Tibial artery (tissue), 4 donors: ENCODE data around the gene TTC28.

Experiments
- DNase-seq, 2 donors: peaks; one replicate each; pipeline ENCODE4 v3.0.0-alpha.2; 2019
- H3K27ac ChIP-seq, 2 donors: fragments of 200-600 bp; sonication (generic) in 1 of 2; 1 replicate in 1 of 2; 2 replicates in 1 of 2; pipeline ENCODE4 v1.5.1; 2018 to 2019; ENCODE audit warnings: mild to moderate bottlenecking in 1 of 2
- H3K27me3 ChIP-seq, 2 donors: fragments of 200-600 bp; sonication (generic) in 1 of 2; one replicate each; pipeline versions ENCODE4 v1.5.1 to v1.6.0; 2016 to 2019
- H3K36me3 ChIP-seq, 3 donors: fragments of 200-600 bp; sonication (generic) in 2 of 3; one replicate each; pipeline ENCODE4 v1.5.1; 2016 to 2019; ENCODE audit warnings: mild to moderate bottlenecking in 2 of 3
- H3K4me1 ChIP-seq, 4 donors: fragments of 200-600 bp; sonication (generic) in 2 of 4; 1 replicate in 3 of 4; 2 replicates in 1 of 4; pipeline ENCODE4 v1.5.1; 2016 to 2019
- H3K4me3 ChIP-seq, 2 donors: fragments of 200-600 bp; sonication (generic) in 1 of 2; 1 replicate in 1 of 2; 2 replicates in 1 of 2; pipeline ENCODE4 v1.5.1; 2018 to 2019; ENCODE audit warnings: mild to moderate bottlenecking in 2 of 2
- H3K9me3 ChIP-seq, 3 donors: fragments of 200-600 bp; sonication (generic) in 1 of 3; one replicate each; pipeline ENCODE4 v1.5.1; 2016 to 2019
- intact Hi-C: fragments of 100-400 bp; cut with DNase I; formaldehyde crosslinking; loops from one replicate; pipeline ENCODE4 v1.15.0; 2023; ENCODE audit warnings: low total_unique reads
- TF ChIP-seq, protein P1 (sequence below), 2 experiments: fragments of 200-600 bp in 1 of 2; fragments of 450-650 bp in 1 of 2; IDR thresholded peaks; one replicate each; pipeline ENCODE4 v1.5.1; 2017 to 2019; ENCODE audit warnings: antibody characterized with exemption in 2 of 2, mild to moderate bottlenecking in 1 of 2, moderate library complexity in 1 of 2

TTC28 gene

DNA sequence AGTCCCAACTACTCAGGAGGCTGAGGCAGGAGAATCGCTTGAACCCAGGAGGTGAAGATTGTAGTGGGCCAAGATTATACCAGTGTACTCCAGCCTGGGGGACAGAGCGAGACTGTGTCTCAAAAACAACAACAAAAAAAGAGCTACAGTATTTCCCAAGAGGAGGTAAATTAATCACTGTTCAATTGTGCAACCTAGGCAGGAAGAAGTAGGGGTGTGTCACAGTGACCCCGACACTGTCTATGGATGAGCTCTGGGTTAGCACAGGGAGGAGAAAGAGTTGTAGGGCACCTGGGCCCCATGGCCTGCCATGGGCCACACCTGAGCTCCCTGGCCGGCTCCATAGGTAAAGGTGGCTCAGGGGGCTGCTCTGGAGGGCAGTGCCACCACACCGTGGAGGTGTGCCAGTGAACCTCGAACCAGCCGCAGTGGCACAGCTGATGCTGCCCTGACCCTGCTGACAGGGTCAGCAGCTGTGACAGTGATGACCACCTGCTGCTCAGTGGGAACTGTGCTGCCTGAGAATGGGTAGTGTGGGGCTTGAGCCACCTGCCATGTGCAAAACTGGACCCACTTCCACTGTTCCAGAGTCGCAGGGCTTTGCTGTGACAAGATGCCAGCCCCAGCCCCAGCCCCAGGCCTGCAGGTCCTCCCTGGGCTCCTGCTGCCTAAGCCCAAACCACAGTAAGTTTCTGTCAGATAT lies 676.6 kb downstream of the TTC28 start:
- intact Hi-C loops, result loop anchor here (10.0 kb wide), 1 partner anchor 598 kb away; no protein-coding TSS in a partner anchor
- H3K36me3 ChIP-seq, result peaks cover 8 to 68% (median 29%) of the 10 kb centered on the region in 3 donors
- no peak for DNase-seq
- TF ChIP-seq, protein P1, sequence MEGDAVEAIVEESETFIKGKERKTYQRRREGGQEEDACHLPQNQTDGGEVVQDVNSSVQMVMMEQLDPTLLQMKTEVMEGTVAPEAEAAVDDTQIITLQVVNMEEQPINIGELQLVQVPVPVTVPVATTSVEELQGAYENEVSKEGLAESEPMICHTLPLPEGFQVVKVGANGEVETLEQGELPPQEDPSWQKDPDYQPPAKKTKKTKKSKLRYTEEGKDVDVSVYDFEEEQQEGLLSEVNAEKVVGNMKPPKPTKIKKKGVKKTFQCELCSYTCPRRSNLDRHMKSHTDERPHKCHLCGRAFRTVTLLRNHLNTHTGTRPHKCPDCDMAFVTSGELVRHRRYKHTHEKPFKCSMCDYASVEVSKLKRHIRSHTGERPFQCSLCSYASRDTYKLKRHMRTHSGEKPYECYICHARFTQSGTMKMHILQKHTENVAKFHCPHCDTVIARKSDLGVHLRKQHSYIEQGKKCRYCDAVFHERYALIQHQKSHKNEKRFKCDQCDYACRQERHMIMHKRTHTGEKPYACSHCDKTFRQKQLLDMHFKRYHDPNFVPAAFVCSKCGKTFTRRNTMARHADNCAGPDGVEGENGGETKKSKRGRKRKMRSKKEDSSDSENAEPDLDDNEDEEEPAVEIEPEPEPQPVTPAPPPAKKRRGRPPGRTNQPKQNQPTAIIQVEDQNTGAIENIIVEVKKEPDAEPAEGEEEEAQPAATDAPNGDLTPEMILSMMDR (IDR thresholded peaks at IDR 0.05), result no peak
- no peaks in the 10 kb centered on the region for H3K27me3 ChIP-seq
- H3K4me1 ChIP-seq, result no peaks in the 10 kb centered on the region
- no peak overlapping the region for H3K4me3 ChIP-seq
- no peaks in the 10 kb centered on the region for H3K9me3 ChIP-seq
- no peak overlapping the region for H3K27ac ChIP-seq

DNA sequence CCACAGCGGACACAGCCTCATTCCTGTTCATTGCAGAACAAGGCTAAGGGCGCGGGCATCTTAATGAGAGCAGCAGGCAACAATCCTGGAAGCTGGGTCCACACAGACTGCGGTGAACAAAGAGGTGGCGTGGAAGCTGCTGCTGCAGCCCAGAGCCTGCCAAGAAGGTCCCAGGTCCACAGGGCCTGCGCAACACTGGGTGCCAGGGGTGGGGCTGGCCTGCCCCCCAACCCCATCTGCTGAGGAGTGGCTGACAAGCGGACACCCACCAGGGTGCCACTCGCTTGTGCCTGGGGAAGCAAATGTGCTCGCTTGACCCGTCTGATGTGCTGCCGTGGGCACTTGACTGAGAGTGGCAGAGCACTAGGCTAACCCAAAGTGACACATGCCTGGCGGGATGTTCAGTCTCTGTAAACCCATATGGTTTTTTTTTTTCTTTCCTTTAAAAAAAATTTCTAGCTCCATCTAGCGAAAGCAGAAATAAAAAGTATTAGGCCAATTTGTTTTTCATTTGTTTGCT lies 677.4 kb downstream of the TTC28 start:
- no peaks in the 10 kb centered on the region for H3K4me1 ChIP-seq
- peaks cover 8 to 75% (median 37%) of the 10 kb centered on the region in 3 donors for H3K36me3 ChIP-seq
- H3K4me3 ChIP-seq, result no peak overlapping the region
- TF ChIP-seq, protein P1 (IDR thresholded peaks at IDR 0.05), result no peak
- no peak for DNase-seq
- no peaks in the 10 kb centered on the region for H3K9me3 ChIP-seq
- intact Hi-C loops, result loop anchor here (10.0 kb wide), 1 partner anchor 597 kb away; no protein-coding TSS in a partner anchor
- no peaks in the 10 kb centered on the region for H3K27me3 ChIP-seq
- no peak overlapping the region for H3K27ac ChIP-seq

DNA sequence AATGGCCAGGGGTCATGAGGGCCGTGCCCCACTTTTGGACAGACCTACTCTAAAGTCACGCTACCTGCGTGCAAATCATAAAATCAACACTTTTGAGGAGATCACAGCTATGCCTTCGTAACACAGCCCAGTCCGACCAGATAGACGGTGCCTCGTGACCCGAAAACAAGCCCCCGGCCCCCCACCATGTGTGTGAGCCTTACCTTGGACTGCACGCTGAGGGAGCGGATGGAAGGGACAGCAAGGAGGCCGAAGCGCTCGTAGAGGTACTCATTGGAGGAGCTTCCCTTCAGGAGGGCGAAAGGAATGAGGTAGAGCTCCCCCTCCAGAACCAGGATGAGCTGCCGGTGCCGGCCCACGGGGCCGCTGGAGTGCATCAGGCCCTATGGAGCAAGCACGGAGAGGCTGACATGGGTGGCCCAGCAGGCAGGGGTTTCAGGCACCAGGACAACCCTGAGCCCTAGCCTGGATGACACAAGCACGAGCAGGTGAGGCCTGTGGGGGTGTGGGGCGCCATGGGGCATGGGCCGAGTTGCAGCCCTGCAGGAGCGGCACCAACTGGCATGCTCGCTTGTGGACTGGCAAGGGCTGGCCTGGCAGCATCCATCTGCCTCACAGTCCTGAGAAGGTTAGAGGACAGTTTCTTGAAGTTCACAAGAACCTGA lies 678.3 kb downstream of the TTC28 start:
- intact Hi-C loops, result loop anchor here (10.0 kb wide), 1 partner anchor 597 kb away; no protein-coding TSS in a partner anchor
- no peak for DNase-seq
- H3K4me3 ChIP-seq, result no peak overlapping the region
- no peaks in the 10 kb centered on the region for H3K9me3 ChIP-seq
- TF ChIP-seq, protein P1 (IDR thresholded peaks at IDR 0.05), result no peak
- H3K27ac ChIP-seq, result no peak overlapping the region
- no peaks in the 10 kb centered on the region for H3K27me3 ChIP-seq
- no peaks in the 10 kb centered on the region for H3K4me1 ChIP-seq
- peaks cover 8 to 80% (median 40%) of the 10 kb centered on the region in 3 donors for H3K36me3 ChIP-seq

DNA sequence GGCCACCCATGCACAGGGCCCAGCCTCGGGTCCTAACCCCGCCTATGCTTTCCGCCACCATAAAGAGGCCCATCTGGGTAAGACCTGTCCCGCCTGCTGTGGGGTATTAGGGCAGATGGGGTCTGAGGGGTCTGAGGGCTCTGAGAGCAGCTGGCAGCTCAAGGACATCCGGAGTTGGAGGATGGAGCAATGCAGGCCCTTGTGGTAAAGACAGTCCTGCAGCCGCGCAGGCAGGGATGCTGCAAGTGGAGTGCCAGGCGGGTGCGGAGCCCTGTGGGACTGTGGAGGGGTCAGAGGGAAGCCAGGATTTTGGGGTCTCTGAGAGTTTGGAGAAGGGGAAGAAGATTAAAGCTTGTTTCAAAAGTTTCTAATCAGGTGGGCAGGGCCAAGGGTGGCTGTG lies 679.3 kb downstream of the TTC28 start:
- TF ChIP-seq, protein P1 (IDR thresholded peaks at IDR 0.05), result no peak
- no peak for DNase-seq

DNA sequence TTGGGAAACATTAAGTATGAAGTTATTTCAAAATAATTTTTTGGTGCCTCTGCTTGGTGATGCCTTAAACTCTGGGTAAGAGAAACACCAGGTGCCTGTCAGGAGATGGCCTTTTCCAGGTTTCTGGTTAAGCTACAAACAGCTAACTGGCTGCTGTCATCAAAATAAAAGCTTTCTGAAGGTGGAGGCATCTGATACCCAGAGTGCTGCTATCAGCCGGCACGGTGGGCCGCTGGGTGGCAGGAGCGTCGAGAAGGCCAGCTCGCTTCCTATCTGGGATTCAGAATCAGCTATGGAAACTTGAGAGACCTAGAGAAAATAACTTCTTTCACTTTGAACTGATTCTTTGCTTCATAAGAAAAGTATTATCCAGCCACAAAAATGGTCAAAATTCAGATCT lies 679.8 kb downstream of the TTC28 start:
- H3K27ac ChIP-seq, result no peak overlapping the region
- no peak for DNase-seq
- H3K4me3 ChIP-seq, result no peak overlapping the region
- TF ChIP-seq, protein P1 (IDR thresholded peaks at IDR 0.05), result no peak
- no peaks in the 10 kb centered on the region for H3K9me3 ChIP-seq
- no peaks in the 10 kb centered on the region for H3K27me3 ChIP-seq
- intact Hi-C loops, result loop anchor here (5.0 to 10.0 kb wide), 2 partner anchors 595 to 1248 kb away; no protein-coding TSS in a partner anchor
- H3K36me3 ChIP-seq, result peaks cover 8 to 83% (median 48%) of the 10 kb centered on the region in 3 donors
- H3K4me1 ChIP-seq, result no peaks in the 10 kb centered on the region

More for the DNA sequence above, 679.3 kb downstream of the TTC28 start:
- H3K9me3 ChIP-seq, result no peaks in the 10 kb centered on the region
- intact Hi-C loops, result loop anchor here (10.0 kb wide), 1 partner anchor 596 kb away; no protein-coding TSS in a partner anchor
- peaks cover 8 to 83% (median 44%) of the 10 kb centered on the region in 3 donors for H3K36me3 ChIP-seq
- H3K27me3 ChIP-seq, result no peaks in the 10 kb centered on the region
- no peaks in the 10 kb centered on the region for H3K4me1 ChIP-seq
- no peak overlapping the region for H3K4me3 ChIP-seq
- no peak overlapping the region for H3K27ac ChIP-seq
